Activated CD4-positive, alpha-beta T cell treated with anti-CD3 and anti-CD28 coated beads for 36 hours (primary cell): ENCODE measurements around the gene UBAP1L. TPM values are rescaled to one million over a fixed set of nuclear protein-coding genes. Genes with fewer than 3 reads are reported as not detected.

Experiments
- ATAC-seq: fragments of 200-7000 bp; cut with Tn5 transposase; one replicate; pipeline ENCODE4 v1.10.0; 2021; ENCODE audit warnings: mild to moderate bottlenecking, moderate library complexity
- CTCF ChIA-PET: fragments of 350-600 bp; sonication (Branson Sonifier 250); formaldehyde crosslinking; loops from one replicate; lab custom pipeline; 2021; ENCODE audit warnings: antibody characterized with exemption; lab: Charles Lee
- POLR2A ChIA-PET: fragments of 350-600 bp; sonication (Branson Sonifier 250); formaldehyde crosslinking; loops from one replicate; lab custom pipeline; 2021; ENCODE audit warnings: antibody characterized with exemption, inconsistent platforms; lab: Charles Lee
- DNase-seq: peaks from one replicate; pipeline ENCODE4 v3.0.0-alpha.2; 2020
- H3K27ac Mint-ChIP-seq: one replicate; pipeline ENCODE4 v1.8.0; 2021; ENCODE audit warnings: mixed read lengths
- H3K27me3 Mint-ChIP-seq: one replicate; pipeline ENCODE4 v1.8.0; 2021; ENCODE audit warnings: mixed read lengths
- H3K36me3 Mint-ChIP-seq: one replicate; pipeline ENCODE4 v1.8.0; 2021; ENCODE audit warnings: low read depth, mixed read lengths
- H3K4me1 Mint-ChIP-seq: one replicate; pipeline ENCODE4 v1.8.0; 2021; ENCODE audit warnings: mixed read lengths
- H3K4me3 Mint-ChIP-seq: one replicate; pipeline ENCODE4 v1.8.0; 2021; ENCODE audit warnings: mild to moderate bottlenecking, moderate library complexity, mixed read lengths
- H3K9me3 Mint-ChIP-seq: one replicate; pipeline ENCODE4 v1.8.0; 2021; ENCODE audit warnings: low read depth, mixed read lengths
- intact Hi-C, 2 experiments: fragments of 100-400 bp; cut with DNase I in 1 of 2; cut with micrococcal nuclease in 1 of 2; formaldehyde crosslinking; loops; one replicate each; pipeline versions ENCODE4 v1.14.2 to v1.15.1; 2022 to 2024; cut with DNase I, micrococcal nuclease
- total RNA-seq, 2 experiments: library from RNA; stranded (reverse); gene quantifications; one replicate each; pipeline ENCODE4 v1.2.3, GENCODE V29; 2021

The UBAP1L gene
- total RNA-seq, 2 experiments from 2014 or later, result 2.7 to 3.2 TPM

GRCh38 chr15:65092911-65093792, 21.8 kb downstream of the UBAP1L start:
- H3K36me3 Mint-ChIP-seq, result peaks cover 5% of the 10 kb centered on the region
- no peaks in the 10 kb centered on the region for H3K4me1 Mint-ChIP-seq
- DNase-seq, result no peak
- ChIA-PET POLR2A (no interaction called here), CTCF (interaction anchor here (0.6 to 1.6 kb wide), 2 partner anchors 8 to 72 kb away, joined by 3 to 6 read pairs; no protein-coding TSS in a partner anchor)
- no peak for ATAC-seq
- H3K9me3 Mint-ChIP-seq, result no peaks in the 10 kb centered on the region
- no peaks in the 10 kb centered on the region for H3K27me3 Mint-ChIP-seq
- no peak overlapping the region for H3K4me3 Mint-ChIP-seq
- intact Hi-C loops, result no loop called here
- H3K27ac Mint-ChIP-seq, result no peak overlapping the region

DNA sequence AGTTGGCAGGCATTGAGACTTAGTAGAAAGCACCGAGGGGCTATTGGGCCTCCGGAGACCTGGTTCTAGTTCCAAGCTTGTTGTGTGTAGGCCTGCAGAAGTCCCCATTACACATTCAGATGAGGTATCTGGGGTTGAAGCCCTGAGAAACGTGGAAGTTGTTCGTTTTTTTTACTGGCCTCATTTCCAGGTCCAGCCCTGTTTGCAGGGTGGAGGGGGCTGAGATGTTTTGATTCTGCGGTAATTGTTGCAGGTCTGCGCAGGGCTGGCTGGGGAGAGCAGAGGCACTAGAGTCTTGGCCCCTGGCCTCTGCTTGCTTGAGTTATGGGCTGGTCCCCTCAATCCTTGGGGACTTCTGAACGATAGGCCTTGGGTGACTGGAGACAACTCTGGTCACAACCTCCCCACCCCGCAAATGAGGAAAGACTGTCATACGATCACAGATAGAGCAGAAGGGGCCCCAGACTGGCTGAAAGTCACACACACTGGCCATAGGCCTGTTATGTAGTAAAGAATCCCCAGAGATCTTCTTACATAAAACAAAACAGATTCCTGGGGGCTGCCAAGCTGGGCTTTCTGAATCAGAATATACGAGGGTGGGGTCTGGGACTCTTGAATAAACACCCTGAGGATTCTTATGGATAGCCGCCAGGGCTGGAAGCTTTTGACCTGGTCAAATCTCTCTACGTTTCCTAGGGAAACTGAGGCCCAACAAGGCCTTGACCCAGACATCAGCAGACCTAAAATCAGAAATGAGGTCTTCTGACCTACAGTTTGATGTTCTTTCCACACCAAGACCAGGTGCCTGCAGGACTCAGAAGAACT, 22.8 kb downstream of the UBAP1L start:
- Mint-ChIP-seq H3K36me3 (no peaks in the 10 kb centered on the region), H3K27me3 (no peaks in the 10 kb centered on the region), H3K4me3 (no peak overlapping the region), H3K27ac (no peak overlapping the region), H3K4me1 (no peaks in the 10 kb centered on the region), H3K9me3 (no peaks in the 10 kb centered on the region)
- DNase-seq (no peak), ATAC-seq (no peak)
- ChIA-PET POLR2A (no interaction called here), CTCF (interaction anchor here (0.6 to 1.6 kb wide), 2 partner anchors 9 to 71 kb away, joined by 3 to 6 read pairs; no protein-coding TSS in a partner anchor)
- intact Hi-C loops, result no loop called here

DNA sequence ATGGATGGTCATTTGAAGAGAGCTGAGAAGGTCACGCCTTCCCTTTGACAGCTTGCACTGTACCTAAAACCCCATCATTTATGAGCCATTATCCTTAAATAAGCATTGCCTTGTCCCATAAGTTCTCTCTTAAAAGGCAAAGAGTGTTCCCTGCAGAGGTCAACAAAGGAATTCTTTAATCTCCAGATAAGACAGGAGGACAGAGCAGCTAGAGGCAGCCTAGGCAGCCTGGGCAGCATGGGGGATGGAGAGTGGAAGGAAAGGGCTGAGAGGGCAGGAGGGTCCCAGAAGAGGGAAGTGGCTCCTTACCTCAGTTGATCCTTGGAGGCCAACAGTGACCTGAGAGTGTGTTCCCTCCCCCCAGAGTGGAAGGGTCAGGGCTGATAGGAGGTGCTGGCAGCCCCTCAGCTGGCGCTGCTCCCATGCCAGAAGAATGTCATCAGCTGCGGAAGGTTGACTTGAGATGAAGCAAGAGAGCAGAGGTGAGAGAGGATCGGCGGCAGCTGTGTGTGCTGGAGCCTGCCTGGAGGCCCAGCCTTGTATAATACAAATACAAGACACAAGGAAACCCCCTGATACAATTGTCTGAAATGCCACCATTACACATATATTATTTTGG, 25.7 kb downstream of the UBAP1L start:
- Mint-ChIP-seq H3K27me3 (no peaks in the 10 kb centered on the region), H3K4me3 (no peak overlapping the region), H3K9me3 (no peaks in the 10 kb centered on the region), H3K36me3 (no peaks in the 10 kb centered on the region), H3K4me1 (no peaks in the 10 kb centered on the region), H3K27ac (no peak overlapping the region)
- intact Hi-C loops, result no loop called here
- POLR2A ChIA-PET, result no interaction called here
- ATAC-seq (no peak), DNase-seq (no peak)
- CTCF ChIA-PET, result interaction anchor here (0.7 to 0.9 kb wide), 2 partner anchors 82 to 197 kb away, joined by 3 to 4 read pairs; no protein-coding TSS in a partner anchor

DNA sequence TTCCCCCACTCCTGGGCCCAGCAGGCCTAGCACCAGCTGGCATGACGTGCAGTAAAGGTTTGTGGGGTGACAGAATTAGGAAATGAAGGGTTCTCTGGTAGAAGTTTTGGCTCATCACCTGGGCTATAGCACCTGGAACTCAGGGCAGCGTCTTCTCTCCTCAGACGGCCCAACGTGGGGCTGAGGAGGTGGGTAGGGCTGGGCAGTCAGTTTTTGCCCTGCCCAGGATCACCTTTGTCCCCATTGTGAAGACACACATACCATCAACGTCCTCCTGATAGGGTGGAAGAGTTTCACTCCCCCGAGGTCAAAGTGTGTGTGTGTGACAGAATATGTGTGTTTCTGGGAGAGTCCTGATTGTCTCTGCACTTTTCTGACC, 26.4 kb downstream of the UBAP1L start:
- no peak overlapping the region for H3K4me3 Mint-ChIP-seq
- ChIA-PET POLR2A (no interaction called here), CTCF (no interaction called here)
- intact Hi-C loops, result no loop called here
- no peak for DNase-seq
- H3K4me1 Mint-ChIP-seq, result no peaks in the 10 kb centered on the region
- no peaks in the 10 kb centered on the region for H3K27me3 Mint-ChIP-seq
- ATAC-seq, result no peak
- H3K36me3 Mint-ChIP-seq, result no peaks in the 10 kb centered on the region
- no peak overlapping the region for H3K27ac Mint-ChIP-seq
- no peaks in the 10 kb centered on the region for H3K9me3 Mint-ChIP-seq

GRCh38 chr15:65087873-65088642, 26.9 kb downstream of the UBAP1L start:
- H3K27ac Mint-ChIP-seq, result no peak overlapping the region
- CTCF ChIA-PET, result interaction anchor here (0.9 to 1.2 kb wide), 2 partner anchors 32 to 352 kb away, joined by 3 to 4 read pairs; no protein-coding TSS in a partner anchor
- no peaks in the 10 kb centered on the region for H3K4me1 Mint-ChIP-seq
- POLR2A ChIA-PET, result no interaction called here
- intact Hi-C loops, result no loop called here
- no peaks in the 10 kb centered on the region for H3K27me3 Mint-ChIP-seq
- DNase-seq, result no peak
- H3K9me3 Mint-ChIP-seq, result no peaks in the 10 kb centered on the region
- no peak for ATAC-seq
- H3K4me3 Mint-ChIP-seq, result no peak overlapping the region
- no peaks in the 10 kb centered on the region for H3K36me3 Mint-ChIP-seq

DNA sequence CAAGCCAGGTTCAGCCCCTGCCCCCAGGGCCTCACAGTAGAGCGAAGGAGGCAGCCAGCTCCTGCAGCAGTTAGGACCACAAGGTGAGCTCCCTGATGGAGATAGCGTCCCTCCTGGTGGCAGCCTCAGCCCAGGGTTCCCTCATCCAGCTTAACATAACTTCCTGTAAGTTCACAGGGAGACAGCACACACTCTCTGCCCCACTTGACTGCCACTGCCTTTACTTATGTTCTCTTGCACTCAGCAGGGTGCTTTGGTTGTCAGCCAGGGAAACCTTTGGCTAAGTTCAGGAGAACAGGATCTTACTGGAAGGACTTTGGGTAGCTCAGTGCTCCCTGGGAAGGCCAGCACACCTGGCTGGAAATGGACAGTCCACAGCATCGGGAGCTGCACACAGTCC, 27.6 kb downstream of the UBAP1L start:
- DNase-seq (no peak), ATAC-seq (no peak)
- no peak overlapping the region for H3K4me3 Mint-ChIP-seq
- CTCF ChIA-PET, result interaction anchor here (0.6 to 1.3 kb wide), 5 partner anchors 14 to 353 kb away, joined by 3 to 4 read pairs (median 3); no protein-coding TSS in a partner anchor
- POLR2A ChIA-PET, result no interaction called here
- no peaks in the 10 kb centered on the region for H3K9me3 Mint-ChIP-seq
- no peaks in the 10 kb centered on the region for H3K36me3 Mint-ChIP-seq
- intact Hi-C loops, result no loop called here
- peaks cover 6% of the 10 kb centered on the region for H3K4me1 Mint-ChIP-seq
- H3K27me3 Mint-ChIP-seq, result peaks cover 5% of the 10 kb centered on the region
- no peak overlapping the region for H3K27ac Mint-ChIP-seq

- ChIA-PET CTCF (interaction anchor here (0.9 to 1.3 kb wide), 4 partner anchors 26 to 354 kb away, joined by 3 to 4 read pairs (median 3); no protein-coding TSS in a partner anchor), POLR2A (no interaction called here)
- H3K27ac Mint-ChIP-seq, result no peak overlapping the region
- no peak overlapping the region for H3K4me3 Mint-ChIP-seq
- no peak for ATAC-seq
- H3K36me3 Mint-ChIP-seq, result no peaks in the 10 kb centered on the region
- intact Hi-C loops, result no loop called here
- peaks cover 8% of the 10 kb centered on the region for H3K27me3 Mint-ChIP-seq
- DNase-seq, result peak; percentile 20
- peaks cover 13% of the 10 kb centered on the region for H3K4me1 Mint-ChIP-seq
- H3K9me3 Mint-ChIP-seq, result no peaks in the 10 kb centered on the region
These were observed 28.3 kb downstream of the UBAP1L start for GRCh38 chr15:65086680-65087111.

DNA sequence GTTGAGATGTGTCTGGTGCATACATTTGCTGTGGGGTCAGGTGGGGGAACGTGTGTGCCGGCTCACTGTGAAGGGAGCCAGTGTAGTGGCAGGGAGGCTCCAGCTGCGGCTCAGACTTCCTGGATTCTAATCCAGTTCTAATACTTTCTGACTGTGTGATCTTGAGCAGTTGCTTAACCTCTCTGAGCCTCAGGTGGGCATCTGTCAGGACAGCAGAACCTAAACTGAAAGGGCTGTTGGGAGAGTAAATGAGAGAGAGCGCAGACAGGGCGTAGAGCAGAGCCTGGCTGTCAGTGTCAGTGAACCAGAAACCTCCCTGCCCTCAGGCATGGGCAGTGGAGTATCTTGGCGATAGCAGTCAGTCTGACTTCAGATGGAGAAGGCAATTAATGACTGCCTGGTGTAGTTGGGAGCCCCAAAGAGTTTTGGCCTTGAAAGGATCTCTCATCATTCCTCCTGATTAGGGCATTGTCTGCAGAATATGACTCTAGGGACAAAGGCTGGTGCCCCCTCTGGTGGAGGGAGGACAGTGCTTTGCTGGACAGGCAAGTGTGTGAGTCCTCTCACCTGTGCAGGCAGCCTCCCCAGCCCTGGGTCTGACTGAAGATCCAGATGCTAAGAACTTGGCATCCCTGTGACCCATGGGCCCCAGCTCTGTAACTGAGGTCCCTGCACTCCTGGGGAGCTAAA, 28.9 kb downstream of the UBAP1L start:
- ATAC-seq (no peak), DNase-seq (peak; percentile 44)
- intact Hi-C loops, result no loop called here
- CTCF ChIA-PET, result interaction anchor here (1.3 kb wide), 1 partner anchor 32 kb away, joined by 3 read pairs; no protein-coding TSS in a partner anchor
- Mint-ChIP-seq H3K4me3 (no peak overlapping the region), H3K27ac (no peak overlapping the region), H3K36me3 (no peaks in the 10 kb centered on the region), H3K4me1 (peaks cover 15% of the 10 kb centered on the region), H3K27me3 (peaks cover 8% of the 10 kb centered on the region), H3K9me3 (no peaks in the 10 kb centered on the region)
- POLR2A ChIA-PET, result no interaction called here

- CTCF ChIA-PET, result interaction anchor here (0.7 kb wide), 1 partner anchor 418 kb away, joined by 4 read pairs; no protein-coding TSS in a partner anchor
- intact Hi-C loops, result no loop called here
These were observed 29.7 kb downstream of the UBAP1L start for GRCh38 chr15:65085207-65085753.

More at GRCh38 chr15:65085207-65085753, 29.7 kb downstream of the UBAP1L start:
- peaks cover 15% of the 10 kb centered on the region for H3K4me1 Mint-ChIP-seq
- no peak overlapping the region for H3K4me3 Mint-ChIP-seq
- no peaks in the 10 kb centered on the region for H3K9me3 Mint-ChIP-seq
- no peaks in the 10 kb centered on the region for H3K36me3 Mint-ChIP-seq
- DNase-seq (no peak), ATAC-seq (no peak)
- POLR2A ChIA-PET, result no interaction called here
- peaks cover 8% of the 10 kb centered on the region for H3K27me3 Mint-ChIP-seq
- no peak overlapping the region for H3K27ac Mint-ChIP-seq
